Tibial nerve (tissue), 4 donors: ENCODE measurements around the gene GMIP. TPM values are rescaled to one million over a fixed set of nuclear protein-coding genes. Genes with fewer than 3 reads are reported as not detected.

Experiments used
- DNase-seq, 2 donors: peaks; one replicate each; pipeline ENCODE4 v3.0.0-alpha.2; 2019; ENCODE audit warnings: low spot score in 2 of 2
- H3K27ac ChIP-seq, 4 donors: fragments of 200-600 bp; sonication (generic) in 3 of 4; one replicate each; pipeline ENCODE4 v1.5.1; 2017 to 2019; ENCODE audit warnings: mild to moderate bottlenecking in 1 of 4
- H3K27me3 ChIP-seq, 2 donors: fragments of 200-600 bp; sonication (generic) in 1 of 2; one replicate each; pipeline versions ENCODE4 v1.5.1 to v1.6.0; 2017 to 2019
- H3K36me3 ChIP-seq, 3 donors: fragments of 200-600 bp; sonication (generic); one replicate each; pipeline ENCODE4 v1.5.1; 2018 to 2019
- H3K4me1 ChIP-seq, 4 donors: fragments of 200-600 bp; sonication (generic) in 3 of 4; one replicate each; pipeline ENCODE4 v1.5.1; 2017 to 2019
- H3K4me3 ChIP-seq, 4 donors: fragments of 200-600 bp; sonication (generic) in 3 of 4; one replicate each; pipeline ENCODE4 v1.5.1; 2017 to 2019; ENCODE audit warnings: mild to moderate bottlenecking in 1 of 4, moderate library complexity in 1 of 4
- H3K9me3 ChIP-seq, 4 donors: fragments of 200-600 bp; sonication (generic) in 3 of 4; one replicate each; pipeline ENCODE4 v1.5.1; 2017 to 2019
- EP300 ChIP-seq, 2 donors: sonication (generic); formaldehyde crosslinking; IDR thresholded peaks; one replicate each; pipeline ENCODE4 v1.6.1; 2017; ENCODE audit warnings: antibody characterized with exemption in 2 of 2, mild to moderate bottlenecking in 1 of 2
- POLR2A ChIP-seq, 2 donors: fragments of 450-650 bp; IDR thresholded peaks; one replicate each; pipeline ENCODE4 v1.6.1; 2017; ENCODE audit warnings: antibody characterized with exemption in 2 of 2, mild to moderate bottlenecking in 2 of 2, moderate library complexity in 2 of 2
- WGBS, 2 donors: methylation state at CpG; one replicate each; pipeline ENCODE4 v1.1.5; 2018; 5-methylcytosine and 5-hydroxymethylcytosine counted together
- total RNA-seq, 4 donors: library from RNA; depleted of rRNA; stranded (reverse); fragments of >200 nt; gene quantifications; one replicate each; pipeline ENCODE4 v1.1.0, GENCODE V29; 2016
- TF ChIP-seq, protein P1 (sequence below), 5 experiments: fragments of 200-600 bp in 3 of 5; fragments of 450-650 bp in 2 of 5; sonication (generic) in 3 of 5; IDR thresholded peaks; one replicate each; pipeline ENCODE4 v1.5.1; 2016 to 2019; ENCODE audit warnings: antibody characterized with exemption in 5 of 5, mild to moderate bottlenecking in 3 of 5, moderate library complexity in 2 of 5

The GMIP gene
- total RNA-seq, 4 donors from 2014 or later = 8.8 to 35.1 (median 15.6) TPM

- WGBS, 2 donors = 44 to 51% methylated on average over 6 of the region's 6 CpGs
- Histone ChIP-seq H3K9me3 (no peaks in the 10 kb centered on the region), H3K27me3 (no peaks in the 10 kb centered on the region), H3K4me3 (no peak overlapping the region), H3K27ac (peak overlapping the region in 1 of 4 donors; percentile 12), H3K36me3 (no peaks in the 10 kb centered on the region), H3K4me1 (peaks cover 0 to 9% (median 0%) of the 10 kb centered on the region in 4 donors)
- TF ChIP-seq, protein P1, sequence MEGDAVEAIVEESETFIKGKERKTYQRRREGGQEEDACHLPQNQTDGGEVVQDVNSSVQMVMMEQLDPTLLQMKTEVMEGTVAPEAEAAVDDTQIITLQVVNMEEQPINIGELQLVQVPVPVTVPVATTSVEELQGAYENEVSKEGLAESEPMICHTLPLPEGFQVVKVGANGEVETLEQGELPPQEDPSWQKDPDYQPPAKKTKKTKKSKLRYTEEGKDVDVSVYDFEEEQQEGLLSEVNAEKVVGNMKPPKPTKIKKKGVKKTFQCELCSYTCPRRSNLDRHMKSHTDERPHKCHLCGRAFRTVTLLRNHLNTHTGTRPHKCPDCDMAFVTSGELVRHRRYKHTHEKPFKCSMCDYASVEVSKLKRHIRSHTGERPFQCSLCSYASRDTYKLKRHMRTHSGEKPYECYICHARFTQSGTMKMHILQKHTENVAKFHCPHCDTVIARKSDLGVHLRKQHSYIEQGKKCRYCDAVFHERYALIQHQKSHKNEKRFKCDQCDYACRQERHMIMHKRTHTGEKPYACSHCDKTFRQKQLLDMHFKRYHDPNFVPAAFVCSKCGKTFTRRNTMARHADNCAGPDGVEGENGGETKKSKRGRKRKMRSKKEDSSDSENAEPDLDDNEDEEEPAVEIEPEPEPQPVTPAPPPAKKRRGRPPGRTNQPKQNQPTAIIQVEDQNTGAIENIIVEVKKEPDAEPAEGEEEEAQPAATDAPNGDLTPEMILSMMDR (IDR thresholded peaks at IDR 0.05) = no peak
- TF ChIP-seq POLR2A (IDR thresholded peaks at IDR 0.05) (no peak), EP300 (IDR thresholded peaks at IDR 0.05) (no peak)
- no peak for DNase-seq
Observed at GRCh38 chr19:19582471-19582870, 61.0 kb downstream of the GMIP start.

GRCh38 chr19:19581391-19581790, 62.1 kb downstream of the GMIP start:
- TF ChIP-seq, protein P1 (IDR thresholded peaks at IDR 0.05) = no peak
- no peak for TF ChIP-seq EP300 (IDR thresholded peaks at IDR 0.05)
- TF ChIP-seq POLR2A (IDR thresholded peaks at IDR 0.05) = no peak
- no peak for DNase-seq

GRCh38 chr19:19580418-19580817, 63.0 kb downstream of the GMIP start:
- H3K27ac ChIP-seq = no peak overlapping the region
- no peak for DNase-seq
- H3K36me3 ChIP-seq = no peaks in the 10 kb centered on the region
- no peaks in the 10 kb centered on the region for H3K9me3 ChIP-seq
- H3K4me1 ChIP-seq = peaks cover 0 to 9% (median 0%) of the 10 kb centered on the region in 4 donors
- H3K27me3 ChIP-seq = no peaks in the 10 kb centered on the region
- 92 to 93% methylated on average over 4 of the region's 4 CpGs for WGBS, 2 donors
- no peak for TF ChIP-seq EP300 (IDR thresholded peaks at IDR 0.05)
- no peak overlapping the region for H3K4me3 ChIP-seq

More at GRCh38 chr19:19581391-19581790, 62.1 kb downstream of the GMIP start:
- H3K27ac ChIP-seq = no peak overlapping the region
- H3K4me3 ChIP-seq = no peak overlapping the region
- H3K4me1 ChIP-seq = peaks cover 0 to 9% (median 0%) of the 10 kb centered on the region in 4 donors
- H3K9me3 ChIP-seq = no peaks in the 10 kb centered on the region
- H3K27me3 ChIP-seq = no peaks in the 10 kb centered on the region
- no peaks in the 10 kb centered on the region for H3K36me3 ChIP-seq
- WGBS, 2 donors = 93 to 94% methylated on average over 12 to 13 of the region's 13 CpGs

- H3K27me3 ChIP-seq = no peaks in the 10 kb centered on the region
- no peaks in the 10 kb centered on the region for H3K9me3 ChIP-seq
- TF ChIP-seq POLR2A (IDR thresholded peaks at IDR 0.05) (no peak), EP300 (IDR thresholded peaks at IDR 0.05) (no peak)
- TF ChIP-seq, protein P1 (IDR thresholded peaks at IDR 0.05) = no peak
- H3K4me3 ChIP-seq = no peak overlapping the region
- H3K27ac ChIP-seq = no peak overlapping the region
- H3K36me3 ChIP-seq = no peaks in the 10 kb centered on the region
- no peak for DNase-seq
- H3K4me1 ChIP-seq = peaks cover 0 to 9% (median 0%) of the 10 kb centered on the region in 4 donors
- 83 to 89% methylated on average over 17 to 25 of the region's 25 CpGs for WGBS, 2 donors
Observed at GRCh38 chr19:19579533-19580361, 63.7 kb downstream of the GMIP start.

Other genes with a start within 250 kb of the GMIP start
- gene GATAD2A, start 238.0 kb downstream of the GMIP start, total RNA-seq = 10 to 100 TPM; 34.1 to 69.6 (median 36.8) TPM
- gene TSSK6, start 128.1 kb downstream of the GMIP start, total RNA-seq = 1 to 10 TPM; 1.8 to 7.2 (median 3.7) TPM
- 10 to 100 TPM; 27.3 to 93.6 (median 61.6) TPM for gene NDUFA13, start 127.4 kb downstream of the GMIP start, total RNA-seq
- gene YJEFN3, start 114.7 kb downstream of the GMIP start, total RNA-seq = 1 to 10 TPM; 4.2 to 9.4 (median 5.7) TPM
- under 1 TPM in 2 of 4 donors, not detected in 2; 0.20 to 0.66 TPM for gene CILP2, start 105.4 kb downstream of the GMIP start, total RNA-seq
- gene PBX4, start 25.0 kb downstream of the GMIP start, total RNA-seq = 10 to 100 TPM in 2 of 4 donors, 1 to 10 TPM in 2; 3.7 to 11.8 (median 8.1) TPM
- 1 to 10 TPM in 3 of 4 donors, under 1 TPM in 1; 0.39 to 3.0 (median 1.8) TPM for gene LPAR2, start 15.4 kb downstream of the GMIP start, total RNA-seq
- gene ATP13A1, start 20.0 kb upstream of the GMIP start, total RNA-seq = 100 to 1,000 TPM; 312 to 705 (median 344) TPM
- 10 to 100 TPM in 2 of 4 donors, 1 to 10 TPM in 2; 4.0 to 12.0 (median 10.5) TPM for gene ZNF101, start 25.2 kb upstream of the GMIP start, total RNA-seq
- 10 to 100 TPM; 12.0 to 14.2 (median 13.3) TPM for gene ZNF14, start 89.5 kb upstream of the GMIP start, total RNA-seq
- gene ZNF506, start 178.1 kb upstream of the GMIP start, total RNA-seq = 10 to 100 TPM; 29.4 to 50.0 (median 43.2) TPM
- gene ZNF253, start 222.2 kb upstream of the GMIP start, total RNA-seq = 10 to 100 TPM in 3 of 4 donors, 1 to 10 TPM in 1; 9.0 to 19.0 (median 10.7) TPM